IMR-90 (cell line): ENCODE measurements around the gene RBM23. TPM values are rescaled to one million over a fixed set of nuclear protein-coding genes. Genes with fewer than 3 reads are reported as not detected.

Source experiments
- ATAC-seq: fragments of 200-7000 bp; cut with Tn5 transposase; 2 replicates; pipeline ENCODE4 v1.9.1; 2020; ENCODE audit warnings: low read depth, mild to moderate bottlenecking, moderate library complexity
- BruUV-seq: library from RNA; stranded (reverse); fragments of 400-500 nt; replicated peaks from 2 replicates; lab custom pipeline; 2021; lab: Mats Ljungman, UMichigan
- CTCF ChIA-PET: fragments of 300-600 bp; formaldehyde crosslinking; extraction: SDS; loops from one replicate; lab custom pipeline; 2021; ENCODE audit warnings: antibody characterized with exemption; lab: Yijun Ruan, JAX
- POLR2A ChIA-PET: fragments of 300-600 bp; sonication (Branson Sonifier 250); formaldehyde crosslinking; loops from one replicate; lab custom pipeline; 2022; ENCODE audit warnings: antibody characterized with exemption; ENCODE audit not compliant: unreplicated experiment; lab: Charles Lee
- DNase-seq: peaks from one replicate; pipeline ENCODE4 v3.0.0; 2013
- H2AFZ ChIP-seq: replicated peaks from 2 replicates; pipeline ENCODE3; 2013; ENCODE audit warnings: low read length, mild to moderate bottlenecking; ENCODE audit not compliant: poor library complexity
- H2AK5ac ChIP-seq: 2 replicates; pipeline ENCODE4 v1.6.1; 2013; ENCODE audit warnings: low read depth, low read length, inconsistent platforms
- H2AK9ac ChIP-seq: replicated peaks from 2 replicates; pipeline ENCODE3; 2013; ENCODE audit warnings: mild to moderate bottlenecking, low read depth, low read length, moderate library complexity; ENCODE audit not compliant: poor library complexity
- H2BK120ac ChIP-seq: 2 replicates; pipeline ENCODE4 v1.6.1; 2013; ENCODE audit warnings: low read depth, low read length, inconsistent platforms
- H2BK15ac ChIP-seq: 3 replicates; pipeline ENCODE4 v1.6.1; 2013; ENCODE audit warnings: low read depth, low read length, inconsistent platforms
- H2BK20ac ChIP-seq: 2 replicates; pipeline ENCODE4 v1.6.1; 2013; ENCODE audit warnings: low read depth, mild to moderate bottlenecking, inconsistent platforms, low read length, moderate library complexity
- H2BK5ac ChIP-seq: 2 replicates; pipeline ENCODE4 v1.6.1; 2013; ENCODE audit warnings: mild to moderate bottlenecking, low read depth, low read length, inconsistent platforms; ENCODE audit not compliant: poor library complexity, severe bottlenecking
- H3K14ac ChIP-seq: replicated peaks from 2 replicates; pipeline ENCODE4 v1.6.1; 2013; ENCODE audit warnings: low read depth, low read length, inconsistent platforms
- H3K18ac ChIP-seq: 2 replicates; pipeline ENCODE4 v1.6.1; 2013; ENCODE audit warnings: low read depth, low read length, control low read depth
- H3K23ac ChIP-seq: 2 replicates; pipeline ENCODE4 v1.6.1; 2013; ENCODE audit warnings: low read depth, low read length, inconsistent platforms
- H3K27ac ChIP-seq: 2 replicates; pipeline ENCODE4 v1.5.1; 2013; ENCODE audit warnings: mild to moderate bottlenecking, control low read depth, low read length; ENCODE audit not compliant: insufficient read depth
- H3K27me3 ChIP-seq: 2 replicates; pipeline ENCODE4 v1.6.1; 2013; ENCODE audit warnings: low read length; ENCODE audit not compliant: control insufficient read depth, insufficient read depth
- H3K36me3 ChIP-seq: 2 replicates; pipeline ENCODE4 v1.6.1; 2013; ENCODE audit warnings: low read length, mixed read lengths; ENCODE audit not compliant: control insufficient read depth, insufficient read depth
- H3K4ac ChIP-seq: 2 replicates; pipeline ENCODE4 v1.6.1; 2013; ENCODE audit warnings: low read depth, low read length, inconsistent platforms
- H3K4me1 ChIP-seq: 2 replicates; pipeline ENCODE4 v1.6.1; 2013; ENCODE audit warnings: low read length, mixed read lengths; ENCODE audit not compliant: control insufficient read depth, insufficient read depth
- H3K4me2 ChIP-seq: 2 replicates; pipeline ENCODE4 v1.6.1; 2013; ENCODE audit warnings: low read depth, mild to moderate bottlenecking, control low read depth, low read length, moderate library complexity
- H3K4me3 ChIP-seq: 2 replicates; pipeline ENCODE4 v1.5.1; 2013; ENCODE audit warnings: low read depth, mild to moderate bottlenecking, control low read depth, low read length, moderate library complexity; ENCODE audit not compliant: insufficient read depth
- H3K56ac ChIP-seq: 2 replicates; pipeline ENCODE4 v1.6.1; 2013; ENCODE audit warnings: low read length, inconsistent platforms; ENCODE audit not compliant: insufficient read depth; ENCODE audit errors: extremely low read depth
- H3K79me1 ChIP-seq, 2 experiments: 2 replicates each; pipeline ENCODE4 v1.6.1; 2013; ENCODE audit warnings: low read length in 2 of 2, inconsistent platforms in 1 of 2, low read depth in 1 of 2
- H3K9ac ChIP-seq: 2 replicates; pipeline ENCODE4 v1.6.1; 2013; ENCODE audit warnings: low read depth, low read length, control low read depth
- H3K9me1 ChIP-seq: 2 replicates; pipeline ENCODE4 v1.6.1; 2013; ENCODE audit warnings: low read length, inconsistent platforms; ENCODE audit not compliant: insufficient read depth
- H3K9me3 ChIP-seq: 2 replicates; pipeline ENCODE4 v1.6.1; 2013; ENCODE audit warnings: low read length; ENCODE audit not compliant: control insufficient read depth, insufficient read depth
- H4K20me1 ChIP-seq: 2 replicates; pipeline ENCODE4 v1.6.1; 2013; ENCODE audit warnings: low read length, inconsistent platforms; ENCODE audit not compliant: insufficient read depth
- H4K5ac ChIP-seq: 2 replicates; pipeline ENCODE4 v1.6.1; 2013; ENCODE audit warnings: mild to moderate bottlenecking, low read depth, low read length, control low read depth
- H4K8ac ChIP-seq, 2 experiments: 2 replicates each; pipeline ENCODE4 v1.6.1; 2013; ENCODE audit warnings: low read depth in 2 of 2, low read length in 2 of 2, control low read depth in 1 of 2, inconsistent platforms in 1 of 2
- H4K91ac ChIP-seq: 2 replicates; pipeline ENCODE4 v1.6.1; 2013; ENCODE audit warnings: low read depth, low read length, inconsistent platforms; ENCODE audit not compliant: insufficient read depth
- BHLHE40 ChIP-seq: fragments of 150-350 bp; IDR thresholded peaks from 2 replicates; pipeline ENCODE4 v1.6.1; 2016; ENCODE audit warnings: mild to moderate bottlenecking, low read depth, low read length
- CHD1 ChIP-seq: IDR thresholded peaks from 2 replicates; pipeline ENCODE4 v1.6.1; 2012; ENCODE audit warnings: low read depth, low read length, improper control_type of control experiment
- CTCF ChIP-seq: conservative IDR thresholded peaks from 2 replicates; pipeline ENCODE4 v1.5.1; 2012; ENCODE audit warnings: mild to moderate bottlenecking, low read depth, low read length, improper control_type of control experiment
- FOS ChIP-seq: fragments of 150-350 bp; IDR thresholded peaks from 2 replicates; pipeline ENCODE4 v1.6.1; 2016; ENCODE audit warnings: low read depth, low read length
- MAZ ChIP-seq: IDR thresholded peaks from 2 replicates; pipeline ENCODE4 v1.6.1; 2012; ENCODE audit warnings: low read depth, mild to moderate bottlenecking, low read length, improper control_type of control experiment, moderate library complexity, borderline replicate concordance
- MXI1 ChIP-seq: IDR thresholded peaks from 2 replicates; pipeline ENCODE4 v1.6.1; 2012; ENCODE audit warnings: low read depth, mild to moderate bottlenecking, low read length, moderate library complexity, borderline replicate concordance
- NFE2L2 ChIP-seq: fragments of 150-350 bp; IDR thresholded peaks from 2 replicates; pipeline ENCODE4 v1.6.1; 2016; ENCODE audit warnings: low read depth, mild to moderate bottlenecking, low read length
- POLR2A ChIP-seq: IDR thresholded peaks from 2 replicates; pipeline ENCODE4 v1.6.1; 2012; ENCODE audit warnings: mild to moderate bottlenecking, low read depth, low read length
- RFX5 ChIP-seq: IDR thresholded peaks from 2 replicates; pipeline ENCODE4 v1.8.0; 2012; ENCODE audit warnings: low read depth, mild to moderate bottlenecking, low read length, moderate library complexity
- SMC3 ChIP-seq: fragments of 150-350 bp; IDR thresholded peaks from 2 replicates; pipeline ENCODE4 v1.6.1; 2016; ENCODE audit warnings: low read depth, mild to moderate bottlenecking, antibody characterized with exemption, low read length, moderate library complexity
- USF2 ChIP-seq: fragments of 150-350 bp; IDR thresholded peaks from 2 replicates; pipeline ENCODE4 v1.6.1; 2017; ENCODE audit warnings: mild to moderate bottlenecking, antibody characterized with exemption, low read length, low read depth
- WGBS, 2 experiments: methylation state at CpG; one replicate each; pipeline versions ENCODE4 v1.1.5 to v1.1.7; 2013; ENCODE audit warnings: missing lambda C conversion rate in 2 of 2; ENCODE audit not compliant: insufficient read length in 1 of 2; ENCODE audit errors: extremely low coverage in 2 of 2; 5-methylcytosine and 5-hydroxymethylcytosine counted together
- dilution Hi-C: fragments of 300-500 bp; cut with HindIII; formaldehyde crosslinking; loops from one replicate; pipeline ENCODE4 v1.14.3; 2018; ENCODE audit warnings: low sequenced_read_pairs; ENCODE audit not compliant: unreplicated experiment
- in situ Hi-C: fragments of 300-500 bp; cut with MboI; formaldehyde crosslinking; loops from 3 replicates; pipeline ENCODE4 v1.14.3; 2019; ENCODE audit warnings: low sequenced_read_pairs, inconsistent platforms, mixed read lengths
- intact Hi-C: fragments of 100-400 bp; cut with micrococcal nuclease; formaldehyde crosslinking; loops from 2 replicates; pipeline ENCODE4 v1.10.0; 2022
- polyA plus RNA-seq, 3 experiments: library from polyadenylated mRNA; depleted of rRNA; stranded (reverse); fragments of >200 nt; gene quantifications; 2 replicates each; pipeline ENCODE4 v1.2.3, GENCODE V29; 2012; ENCODE audit warnings: low replicate concordance in 1 of 3
- total RNA-seq: library from RNA; depleted of rRNA; stranded (reverse); fragments of >200 nt; gene quantifications from 2 replicates; pipeline ENCODE4 v1.2.3, GENCODE V29; 2012

Gene RBM23
- total and polyA plus RNA-seq, 2 of the 4 experiments (the other 2 are of a cell fraction): 44.7 to 375 TPM

- ATAC-seq (no peak), DNase-seq (no peak)
- no peak overlapping the region for H3K9ac ChIP-seq
- intact Hi-C loops: no loop called here
- H2BK20ac ChIP-seq: no peak overlapping the region
- no peak overlapping the region for H3K18ac ChIP-seq
- no peak overlapping the region for H3K23ac ChIP-seq
- H3K9me3 ChIP-seq: no peaks in the 10 kb centered on the region
- H2BK120ac ChIP-seq: no peak overlapping the region
- H3K4ac ChIP-seq: no peak overlapping the region
- H3K14ac ChIP-seq: no peak overlapping the region
- no peak overlapping the region for H4K91ac ChIP-seq
- peaks cover 10 to 74% of the 10 kb centered on the region in 2 experiments; a peak in 3 of 4 replicates for H3K79me1 ChIP-seq
- H3K4me3 ChIP-seq: no peak overlapping the region
- in situ Hi-C loops: loop anchor here (10.0 kb wide), 1 partner anchor 260 kb away; the partner anchor contains the start of gene DAD1
- H2BK15ac ChIP-seq: no peak overlapping the region
- ChIA-PET CTCF (no interaction called here), POLR2A (no interaction called here)
- dilution Hi-C loops: no loop called here
- H3K9me1 ChIP-seq: peaks cover 30% of the 10 kb centered on the region
- no TSS peak for BruUV-seq
- H4K20me1 ChIP-seq: peaks cover 50% of the 10 kb centered on the region; the same call in 1 of the 2 replicates
- H2BK5ac ChIP-seq: no peak overlapping the region
- no peak overlapping the region for H4K5ac ChIP-seq
- peak overlapping the region; percentile 16 for H2AK9ac ChIP-seq
- H3K27me3 ChIP-seq: no peaks in the 10 kb centered on the region
- peak overlapping the region; percentile 8; the same call in 1 of the 2 replicates for H3K27ac ChIP-seq
- H3K4me2 ChIP-seq: no peak overlapping the region
- TF ChIP-seq CHD1 (no peak), SMC3 (no peak), BHLHE40 (no peak), POLR2A (no peak), MAZ (no peak), RFX5 (no peak), MXI1 (no peak), CTCF (no peak), NFE2L2 (no peak), USF2 (no peak), FOS (no peak)
- 89% methylated on average over 4 of the region's 9 CpGs; no CpG with 5 or more reads in 1 of the 2 experiments for WGBS, 2 experiments
- no peak overlapping the region for H3K56ac ChIP-seq
- peak overlapping the region; percentile 33; the same call in 1 of the 2 replicates for H2AK5ac ChIP-seq
- peak overlapping the region in 1 of 2 experiments; percentile 44; a peak in 1 of 4 replicates for H4K8ac ChIP-seq
- peaks cover 62% of the 10 kb centered on the region for H3K36me3 ChIP-seq
- H3K4me1 ChIP-seq: peaks cover 42% of the 10 kb centered on the region
- peak overlapping the region; percentile 47 for H2AFZ ChIP-seq
Observed at GRCh38 chr14:22845103-22845394, 73.9 kb downstream of the RBM23 start.
